Neural crest cell (in vitro differentiated cells): ENCODE results near the gene SCGN. TPM values are rescaled to one million over a fixed set of nuclear protein-coding genes. Genes with fewer than 3 reads are reported as not detected.

ENCODE experiments used
- DNase-seq: peaks from one replicate; pipeline ENCODE4 v3.0.0; 2021; ENCODE audit warnings: low read depth, mixed read lengths, low spot score
- H3K27ac Mint-ChIP-seq: one replicate; pipeline ENCODE4 v1.8.0; 2021; ENCODE audit warnings: mild to moderate bottlenecking, mixed read lengths; ENCODE audit not compliant: unreplicated experiment
- H3K27me3 Mint-ChIP-seq: 2 replicates; pipeline ENCODE4 v1.8.0; 2021; ENCODE audit warnings: low read depth, mild to moderate bottlenecking, mixed read lengths
- H3K36me3 Mint-ChIP-seq: 2 replicates; pipeline ENCODE4 v1.8.0; 2021; ENCODE audit warnings: low read depth, mild to moderate bottlenecking, mixed read lengths
- H3K4me1 Mint-ChIP-seq: 2 replicates; pipeline ENCODE4 v1.8.0; 2021; ENCODE audit warnings: mixed read lengths
- H3K4me3 Mint-ChIP-seq: one replicate; pipeline ENCODE4 v1.8.0; 2021; ENCODE audit warnings: mild to moderate bottlenecking, mixed read lengths
- H3K9me3 Mint-ChIP-seq: 2 replicates; pipeline ENCODE4 v1.8.0; 2021; ENCODE audit warnings: mixed read lengths
- CTCF ChIP-seq: fragments of 200-600 bp; sonication (generic); conservative IDR thresholded peaks from 2 replicates; pipeline ENCODE4 v1.5.0; 2021; ENCODE audit warnings: antibody characterized with exemption, mild to moderate bottlenecking
- total RNA-seq: library from RNA; stranded (reverse); gene quantifications from 2 replicates; pipeline ENCODE4 v1.2.1, GENCODE V29; 2021

The SCGN gene
- total RNA-seq, 1 donor from 2014 or later = not detected

DNA sequence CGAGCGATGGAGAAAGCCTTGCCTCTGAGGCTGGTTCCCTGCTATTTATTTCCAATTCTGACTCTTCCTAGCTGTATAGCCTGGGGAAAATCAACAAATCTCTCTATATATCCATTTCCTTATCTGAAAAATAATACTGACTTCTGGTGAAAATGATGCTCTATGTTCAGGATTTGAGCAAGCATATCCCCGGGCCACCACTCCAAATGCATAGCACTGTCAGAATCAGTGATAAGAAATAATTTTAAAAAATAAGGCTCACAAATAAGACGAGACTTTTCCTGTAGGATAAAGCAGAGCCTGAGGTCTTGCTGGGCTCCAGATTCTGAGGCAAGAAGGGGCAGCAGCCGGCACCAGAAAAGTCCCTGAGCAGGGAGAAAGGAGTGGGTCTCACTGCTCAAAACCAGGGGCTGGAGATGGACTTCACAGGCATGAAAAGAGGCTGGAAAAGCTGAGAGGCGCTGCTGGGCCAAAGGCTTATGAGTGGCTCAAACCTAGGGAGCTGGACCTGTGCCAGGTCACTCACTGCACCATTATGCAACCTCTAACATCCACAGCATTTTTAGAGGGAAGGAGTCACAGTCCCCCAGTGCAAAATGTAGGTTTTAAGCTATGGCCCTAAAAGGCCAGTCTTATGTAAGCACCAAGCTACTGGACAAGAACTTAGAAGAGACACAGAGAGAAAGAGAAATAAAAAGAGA is 54.4 kb downstream of the SCGN start:
- H3K4me1 Mint-ChIP-seq = no peaks in the 10 kb centered on the region
- DNase-seq = no peak
- H3K27me3 Mint-ChIP-seq = peaks cover 6% of the 10 kb centered on the region
- no peak overlapping the region for H3K27ac Mint-ChIP-seq
- no peaks in the 10 kb centered on the region for H3K36me3 Mint-ChIP-seq
- TF ChIP-seq CTCF = no peak
- H3K9me3 Mint-ChIP-seq = peaks cover 2% of the 10 kb centered on the region
- no peak overlapping the region for H3K4me3 Mint-ChIP-seq

DNA sequence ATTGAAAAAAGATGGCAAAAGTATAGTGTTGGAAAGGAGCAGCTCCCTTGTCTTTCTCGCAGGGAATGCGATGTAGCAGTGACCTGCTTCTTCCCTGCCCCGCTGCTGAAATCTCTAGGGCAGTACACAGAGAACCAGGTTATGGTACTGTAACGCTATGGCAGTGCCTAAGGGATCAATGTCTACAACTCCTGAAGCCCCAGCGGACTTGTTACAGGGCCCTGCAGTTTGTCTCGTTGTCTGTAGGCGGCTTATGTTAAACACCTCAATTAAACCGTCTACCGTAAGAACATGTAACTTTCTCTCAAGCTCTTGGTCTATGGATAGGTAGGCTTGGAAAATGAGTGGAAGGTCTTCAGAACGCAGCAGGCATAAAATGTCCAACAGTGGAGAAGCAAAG is 57.7 kb downstream of the SCGN start:
- no peak for DNase-seq
- H3K36me3 Mint-ChIP-seq = no peaks in the 10 kb centered on the region
- TF ChIP-seq CTCF = no peak
- peaks cover 15% of the 10 kb centered on the region for H3K4me1 Mint-ChIP-seq
- H3K9me3 Mint-ChIP-seq = peaks cover 4% of the 10 kb centered on the region
- H3K27me3 Mint-ChIP-seq = peaks cover 6% of the 10 kb centered on the region
- H3K4me3 Mint-ChIP-seq = no peak overlapping the region
- no peak overlapping the region for H3K27ac Mint-ChIP-seq

DNA sequence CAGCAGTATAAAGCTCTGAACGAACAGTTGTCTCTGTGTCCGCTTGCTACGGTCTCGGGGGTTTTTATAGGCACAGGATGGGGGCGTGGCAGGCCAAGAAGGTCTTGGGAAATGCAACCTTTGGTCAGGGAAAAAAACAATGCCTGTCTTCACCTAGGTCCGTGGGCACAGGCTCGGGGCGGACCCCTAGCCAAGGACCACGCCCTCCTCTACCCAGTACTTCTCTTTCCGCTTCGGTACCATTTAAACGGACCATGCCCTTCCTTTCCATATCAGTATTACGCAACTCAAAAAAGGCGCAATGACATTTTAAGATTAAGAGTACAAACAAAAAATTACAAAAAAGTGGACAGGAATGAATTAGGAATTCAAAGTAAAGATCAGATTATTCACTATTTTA is 58.3 kb downstream of the SCGN start:
- Mint-ChIP-seq H3K4me1 (peaks cover 17% of the 10 kb centered on the region), H3K27ac (no peak overlapping the region), H3K27me3 (peaks cover 4% of the 10 kb centered on the region), H3K9me3 (peaks cover 4% of the 10 kb centered on the region), H3K36me3 (no peaks in the 10 kb centered on the region), H3K4me3 (no peak overlapping the region)
- TF ChIP-seq CTCF = no peak
- no peak for DNase-seq

DNA sequence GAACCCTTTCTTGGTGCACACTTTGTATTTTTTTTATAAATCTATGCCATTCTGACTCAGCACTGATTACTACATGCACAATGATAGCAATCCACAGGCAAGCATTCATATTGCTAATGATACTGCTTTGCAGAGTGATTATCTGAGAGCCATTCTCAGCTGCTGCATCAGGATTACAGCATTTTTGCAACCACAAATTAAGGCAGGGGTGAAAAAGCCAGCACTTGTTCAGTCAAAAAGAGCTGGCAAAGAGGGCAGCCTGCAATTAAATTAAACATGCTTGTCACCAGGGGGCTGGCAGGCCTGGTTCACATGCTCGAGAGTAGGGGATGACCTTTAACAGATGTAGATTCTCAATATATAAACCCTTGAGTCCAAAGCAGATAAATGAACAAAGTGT is 61.8 kb downstream of the SCGN start:
- Mint-ChIP-seq H3K9me3 (peaks cover 4% of the 10 kb centered on the region), H3K27me3 (no peaks in the 10 kb centered on the region), H3K36me3 (no peaks in the 10 kb centered on the region), H3K27ac (no peak overlapping the region), H3K4me3 (no peak overlapping the region), H3K4me1 (peaks cover 21% of the 10 kb centered on the region)
- no peak for TF ChIP-seq CTCF
- DNase-seq = no peak

- TF ChIP-seq CTCF = no peak
- Mint-ChIP-seq H3K4me1 (peaks cover 21% of the 10 kb centered on the region), H3K9me3 (peaks cover 4% of the 10 kb centered on the region), H3K27ac (no peak overlapping the region), H3K27me3 (no peaks in the 10 kb centered on the region), H3K4me3 (no peak overlapping the region), H3K36me3 (no peaks in the 10 kb centered on the region)
- no peak for DNase-seq
Observed at GRCh38 chr6:25714765-25715164, 62.8 kb downstream of the SCGN start.
